DOHH2 (cell line): Measurements from ENCODE around the gene SERPING1.

Experiments
- H3F3A ChIP-seq: fragments of 200-600 bp; sonication (generic), shearing (Covaris generic); 2 replicates; pipeline ENCODE4 v1.6.0; 2016; ENCODE audit warnings: antibody characterized with exemption, mild to moderate bottlenecking; ENCODE audit not compliant: control insufficient read depth, insufficient read depth
- H3K27ac ChIP-seq: fragments of 200-600 bp; sonication (generic); 2 replicates; pipeline ENCODE4 v1.5.1; 2014; ENCODE audit warnings: low read depth, mild to moderate bottlenecking, low read length, moderate library complexity
- H3K27me3 ChIP-seq: fragments of 200-600 bp; sonication (generic); 2 replicates; pipeline ENCODE4 v1.6.1; 2014; ENCODE audit warnings: mild to moderate bottlenecking, low read length, mixed read lengths; ENCODE audit not compliant: control insufficient read depth
- H3K36me3 ChIP-seq: fragments of 200-600 bp; sonication (generic); 2 replicates; pipeline ENCODE4 v1.6.1; 2014; ENCODE audit warnings: mild to moderate bottlenecking, low read length, moderate library complexity, mixed read lengths; ENCODE audit not compliant: control insufficient read depth
- H3K4me1 ChIP-seq: fragments of 200-600 bp; sonication (generic); 2 replicates; pipeline ENCODE4 v1.6.1; 2014; ENCODE audit warnings: mild to moderate bottlenecking, low read length, mixed read lengths; ENCODE audit not compliant: control insufficient read depth
- H3K4me2 ChIP-seq: fragments of 200-600 bp; sonication (generic); 2 replicates; pipeline ENCODE4 v1.6.0; 2014; ENCODE audit warnings: mild to moderate bottlenecking, low read length, moderate library complexity
- H3K4me3 ChIP-seq: fragments of 200-600 bp; sonication (generic); 2 replicates; pipeline ENCODE4 v1.5.1; 2014; ENCODE audit warnings: mild to moderate bottlenecking, low read length, mixed read lengths
- H3K79me2 ChIP-seq: fragments of 200-600 bp; sonication (generic); 2 replicates; pipeline ENCODE4 v1.6.1; 2014; ENCODE audit warnings: mild to moderate bottlenecking, low read length, mixed read lengths; ENCODE audit not compliant: control insufficient read depth
- H3K9me2 ChIP-seq: fragments of 200-600 bp; sonication (generic); replicated peaks from 2 replicates; pipeline ENCODE4 v1.6.1; 2014; ENCODE audit warnings: mild to moderate bottlenecking, low read length, mixed read lengths; ENCODE audit not compliant: control insufficient read depth
- H3K9me3 ChIP-seq: fragments of 200-600 bp; sonication (generic); 2 replicates; pipeline ENCODE4 v1.6.1; 2014; ENCODE audit warnings: antibody characterized with exemption, low read length, mixed read lengths; ENCODE audit not compliant: control insufficient read depth, insufficient read depth
- H4K20me1 ChIP-seq: fragments of 200-600 bp; sonication (generic); 2 replicates; pipeline ENCODE4 v1.6.0; 2014; ENCODE audit warnings: low read depth, mild to moderate bottlenecking, antibody characterized with exemption, low read length, moderate library complexity; ENCODE audit not compliant: control insufficient read depth, insufficient read depth
- CTCF ChIP-seq: fragments of 200-600 bp; sonication (generic); IDR thresholded peaks from one replicate; pipeline ENCODE4 v1.5.1; 2014; ENCODE audit warnings: antibody characterized with exemption, mild to moderate bottlenecking, low read depth, low read length; ENCODE audit not compliant: poor library complexity, severe bottlenecking
- EZH2phosphoT487 ChIP-seq: fragments of 200-600 bp; sonication (generic); IDR thresholded peaks from 2 replicates; pipeline ENCODE4 v1.6.1; 2017; ENCODE audit warnings: borderline replicate concordance, mild to moderate bottlenecking, antibody characterized with exemption, low read length, moderate library complexity, mixed read lengths

The SERPING1 gene

GRCh38 chr11:57597461-57597915, at the start of gene SERPING1:
Gene SERPING1, plus strand, starts transcription at chr11:57597685. Its CDS starts 586 bp downstream, at chr11:57598271.
- Histone ChIP-seq H3K36me3 (no peaks in the 10 kb centered on the region), H3K9me3 (no peaks in the 10 kb centered on the region), H3F3A (no peaks in the 10 kb centered on the region), H3K4me3 (no peak within 1 kb of the TSS), H3K4me1 (no peaks in the 10 kb centered on the region), H3K27me3 (peaks cover 26% of the 10 kb centered on the region), H3K4me2 (no peak within 1 kb of the TSS), H3K27ac (no peak within 1 kb of the TSS), H3K79me2 (no peaks in the 10 kb centered on the region), H3K9me2 (no peaks in the 10 kb centered on the region), H4K20me1 (no peaks in the 10 kb centered on the region)
- no peak for TF ChIP-seq EZH2phosphoT487
- TF ChIP-seq CTCF: no peak

- no peak overlapping the region for H3K27ac ChIP-seq
- no peak for TF ChIP-seq CTCF
- no peak for TF ChIP-seq EZH2phosphoT487
- H3K4me2 ChIP-seq: no peak overlapping the region
- no peak overlapping the region for H3K4me3 ChIP-seq
- H3K36me3 ChIP-seq: no peaks in the 10 kb centered on the region
- no peaks in the 10 kb centered on the region for H3K9me2 ChIP-seq
- no peaks in the 10 kb centered on the region for H3K9me3 ChIP-seq
- H3K79me2 ChIP-seq: no peaks in the 10 kb centered on the region
- no peaks in the 10 kb centered on the region for H4K20me1 ChIP-seq
- H3K27me3 ChIP-seq: no peaks in the 10 kb centered on the region
- H3K4me1 ChIP-seq: peaks cover 3% of the 10 kb centered on the region
- no peaks in the 10 kb centered on the region for H3F3A ChIP-seq
Observed at GRCh38 chr11:57547854-57548377, 49.6 kb upstream of the SERPING1 start.

GRCh38 chr11:57549983-57550382, 47.5 kb upstream of the SERPING1 start:
- TF ChIP-seq CTCF: no peak
- no peak for TF ChIP-seq EZH2phosphoT487
- no peaks in the 10 kb centered on the region for H4K20me1 ChIP-seq

GRCh38 chr11:57551941-57552340, 45.5 kb upstream of the SERPING1 start:
- Histone ChIP-seq H3K4me2 (no peak overlapping the region), H3K27ac (no peak overlapping the region), H3F3A (no peaks in the 10 kb centered on the region)

More at GRCh38 chr11:57549983-57550382, 47.5 kb upstream of the SERPING1 start:
- Histone ChIP-seq H3K9me3 (no peaks in the 10 kb centered on the region), H3K27me3 (no peaks in the 10 kb centered on the region), H3K4me2 (no peak overlapping the region), H3K27ac (no peak overlapping the region), H3K79me2 (no peaks in the 10 kb centered on the region), H3K36me3 (no peaks in the 10 kb centered on the region), H3K4me3 (no peak overlapping the region), H3K9me2 (no peaks in the 10 kb centered on the region), H3F3A (no peaks in the 10 kb centered on the region), H3K4me1 (peaks cover 3% of the 10 kb centered on the region)

More at GRCh38 chr11:57551941-57552340, 45.5 kb upstream of the SERPING1 start:
- Histone ChIP-seq H3K9me3 (no peaks in the 10 kb centered on the region), H3K36me3 (no peaks in the 10 kb centered on the region), H3K27me3 (no peaks in the 10 kb centered on the region), H3K79me2 (no peaks in the 10 kb centered on the region), H3K4me1 (peaks cover 3% of the 10 kb centered on the region), H4K20me1 (no peaks in the 10 kb centered on the region), H3K9me2 (no peaks in the 10 kb centered on the region), H3K4me3 (no peak overlapping the region)
- TF ChIP-seq CTCF (no peak), EZH2phosphoT487 (no peak)
